Astrocyte of the spinal cord (primary cell): ENCODE data around the gene PRKCE.

Experiments used
- DNase-seq: peaks from one replicate; pipeline ENCODE4 v3.0.0; 2011; ENCODE audit warnings: low read depth, low spot score
- H3K4me3 ChIP-seq: 2 replicates; pipeline ENCODE4 v1.5.1; 2011; ENCODE audit warnings: low read depth, mild to moderate bottlenecking, low read length, moderate library complexity
- CTCF ChIP-seq: IDR thresholded peaks from 2 replicates; pipeline ENCODE4 v1.5.1; 2012; ENCODE audit warnings: low read depth, mild to moderate bottlenecking, low read length, inconsistent platforms
- in situ Hi-C: cut with HindIII; loops from 2 replicates; pipeline ENCODE4 v1.10.0; 2017; ENCODE audit warnings: low sequenced_read_pairs

The PRKCE gene

GRCh38 chr2:45983213-45983612 is 331.7 kb downstream of the PRKCE start:
- in situ Hi-C loops = no loop called here
- no peak for DNase-seq
- H3K4me3 ChIP-seq = no peak overlapping the region
- TF ChIP-seq CTCF = no peak

GRCh38 chr2:45984366-45984765 is 332.9 kb downstream of the PRKCE start:
- TF ChIP-seq CTCF = no peak
- H3K4me3 ChIP-seq = no peak overlapping the region
- in situ Hi-C loops = no loop called here
- DNase-seq = no peak

- TF ChIP-seq CTCF = no peak
- in situ Hi-C loops = no loop called here
- no peak for DNase-seq
- no peak overlapping the region for H3K4me3 ChIP-seq
These were observed 333.5 kb downstream of the PRKCE start for GRCh38 chr2:45984896-45985473.

- H3K4me3 ChIP-seq = no peak overlapping the region
- no peak for DNase-seq
- TF ChIP-seq CTCF = no peak
- in situ Hi-C loops = no loop called here
These were observed 335.0 kb downstream of the PRKCE start for GRCh38 chr2:45986509-45986908.

GRCh38 chr2:45987856-45988255 is 336.4 kb downstream of the PRKCE start:
- H3K4me3 ChIP-seq = no peak overlapping the region
- in situ Hi-C loops = no loop called here
- TF ChIP-seq CTCF = no peak
- no peak for DNase-seq

- in situ Hi-C loops = no loop called here
- no peak for TF ChIP-seq CTCF
- DNase-seq = no peak
- H3K4me3 ChIP-seq = no peak overlapping the region
These were observed 337.4 kb downstream of the PRKCE start for GRCh38 chr2:45988879-45989278.

- TF ChIP-seq CTCF = no peak
- no peak overlapping the region for H3K4me3 ChIP-seq
- DNase-seq = no peak
- in situ Hi-C loops = no loop called here
These were observed 338.7 kb downstream of the PRKCE start for GRCh38 chr2:45990131-45990530.
